Panc1 (cell line): ENCODE data around the gene LATS1. TPM values are rescaled to one million over a fixed set of nuclear protein-coding genes. Genes with fewer than 3 reads are reported as not detected.

ENCODE experiments used
- ATAC-seq: fragments of 200-7000 bp; cut with Tn5 transposase; 2 replicates; pipeline ENCODE4 v1.9.1; 2020; ENCODE audit warnings: mild to moderate bottlenecking, moderate library complexity
- BruUV-seq: library from RNA; stranded (reverse); fragments of 400-500 nt; replicated peaks from 2 replicates; lab custom pipeline; 2021; lab: Mats Ljungman, UMichigan
- CTCF ChIA-PET: fragments of 300-600 bp; sonication (Branson Sonifier 250); formaldehyde crosslinking; loops from one replicate; lab custom pipeline; 2022; ENCODE audit warnings: antibody characterized with exemption; lab: Charles Lee
- POLR2A ChIA-PET: fragments of 300-600 bp; sonication (Branson Sonifier 250); formaldehyde crosslinking; loops from one replicate; lab custom pipeline; 2022; ENCODE audit warnings: antibody characterized with exemption; lab: Charles Lee
- DNase-seq: peaks from one replicate; pipeline ENCODE4 v3.0.0-alpha.2; 2010; ENCODE audit warnings: low read depth, low spot score
- H3K27ac ChIP-seq: 2 replicates; pipeline ENCODE4 v1.5.1; 2011; ENCODE audit warnings: mild to moderate bottlenecking, low read length, inconsistent platforms
- H3K27me3 ChIP-seq: fragments of 200-500 bp; sonication (Bioruptor generic); 2 replicates; pipeline ENCODE4 v1.6.0; 2014; ENCODE audit warnings: low read length, inconsistent platforms; ENCODE audit not compliant: control insufficient read depth, insufficient read depth
- H3K36me3 ChIP-seq: fragments of 200-500 bp; sonication (Bioruptor generic); 2 replicates; pipeline ENCODE4 v1.5.1; 2014; ENCODE audit warnings: inconsistent platforms, mild to moderate bottlenecking, low read length, moderate library complexity; ENCODE audit not compliant: control insufficient read depth, insufficient read depth
- H3K4me1 ChIP-seq: 2 replicates; pipeline ENCODE4 v1.5.1; 2011; ENCODE audit warnings: inconsistent platforms, mild to moderate bottlenecking, low read length, moderate library complexity; ENCODE audit not compliant: control insufficient read depth, insufficient read depth
- H3K4me3 ChIP-seq, 2 experiments: 2 replicates each; pipeline ENCODE4 v1.5.1; 2011 to 2012; ENCODE audit warnings: low read depth in 2 of 2, low read length in 2 of 2, mild to moderate bottlenecking in 2 of 2, inconsistent platforms in 1 of 2, moderate library complexity in 1 of 2
- H3K9me3 ChIP-seq: fragments of 200-500 bp; sonication (Bioruptor generic); 2 replicates; pipeline ENCODE4 v1.5.1; 2014; ENCODE audit warnings: low read depth, mild to moderate bottlenecking, inconsistent platforms, low read length, moderate library complexity; ENCODE audit not compliant: control insufficient read depth, insufficient read depth
- CTCF ChIP-seq: fragments of 450-650 bp; IDR thresholded peaks from 2 replicates; pipeline ENCODE4 v1.5.1; 2017; ENCODE audit warnings: mild to moderate bottlenecking
- POLR2AphosphoS5 ChIP-seq: IDR thresholded peaks from 2 replicates; pipeline ENCODE4 v1.6.1; 2012; ENCODE audit warnings: mild to moderate bottlenecking, low read depth, low read length, moderate library complexity
- SIN3A ChIP-seq: IDR thresholded peaks from 2 replicates; pipeline ENCODE4 v1.6.1; 2012; ENCODE audit warnings: low read depth, mild to moderate bottlenecking, low read length, moderate library complexity, borderline replicate concordance; ENCODE audit not compliant: insufficient read depth
- TCF7L2 ChIP-seq: IDR thresholded peaks from 2 replicates; pipeline ENCODE4 v1.6.1; 2011; ENCODE audit warnings: mild to moderate bottlenecking, low read depth, low read length, inconsistent platforms
- in situ Hi-C: cut with HindIII; loops from 2 replicates; pipeline ENCODE4 v1.10.0; 2016; ENCODE audit warnings: low sequenced_read_pairs, low pct_unique_long_range_greater_than_20kb
- intact Hi-C: fragments of 100-400 bp; cut with micrococcal nuclease; formaldehyde crosslinking; loops from one replicate; pipeline ENCODE4 v1.10.0; 2022; ENCODE audit not compliant: unreplicated experiment
- total RNA-seq: library from RNA; stranded (reverse); gene quantifications from one replicate; pipeline ENCODE4 v1.2.1, GENCODE V29; 2021; ENCODE audit not compliant: unreplicated experiment
- TF ChIP-seq, protein P1 (sequence below), 2 experiments: IDR thresholded peaks; 2 replicates each; pipeline ENCODE4 v1.6.1; 2011 to 2012; ENCODE audit warnings: low read depth in 2 of 2, control low read depth in 1 of 2, low read length in 1 of 2, mild to moderate bottlenecking in 1 of 2, moderate library complexity in 1 of 2; ENCODE audit not compliant: insufficient read depth in 1 of 2

Gene LATS1
- total RNA-seq, 1 experiment from 2014 or later, result 36.0 TPM

- Histone ChIP-seq H3K27me3 (no peaks in the 10 kb centered on the region), H3K4me3 (no peak overlapping the region), H3K9me3 (no peaks in the 10 kb centered on the region), H3K27ac (no peak overlapping the region), H3K4me1 (no peaks in the 10 kb centered on the region), H3K36me3 (no peaks in the 10 kb centered on the region; the same call in 1 of the 2 replicates)
- DNase-seq (no peak), ATAC-seq (no peak)
- in situ Hi-C loops, result no loop called here
- no peak for TF ChIP-seq POLR2AphosphoS5
- no peak for TF ChIP-seq SIN3A
- TF ChIP-seq TCF7L2, result no peak
- TF ChIP-seq, protein P1, sequence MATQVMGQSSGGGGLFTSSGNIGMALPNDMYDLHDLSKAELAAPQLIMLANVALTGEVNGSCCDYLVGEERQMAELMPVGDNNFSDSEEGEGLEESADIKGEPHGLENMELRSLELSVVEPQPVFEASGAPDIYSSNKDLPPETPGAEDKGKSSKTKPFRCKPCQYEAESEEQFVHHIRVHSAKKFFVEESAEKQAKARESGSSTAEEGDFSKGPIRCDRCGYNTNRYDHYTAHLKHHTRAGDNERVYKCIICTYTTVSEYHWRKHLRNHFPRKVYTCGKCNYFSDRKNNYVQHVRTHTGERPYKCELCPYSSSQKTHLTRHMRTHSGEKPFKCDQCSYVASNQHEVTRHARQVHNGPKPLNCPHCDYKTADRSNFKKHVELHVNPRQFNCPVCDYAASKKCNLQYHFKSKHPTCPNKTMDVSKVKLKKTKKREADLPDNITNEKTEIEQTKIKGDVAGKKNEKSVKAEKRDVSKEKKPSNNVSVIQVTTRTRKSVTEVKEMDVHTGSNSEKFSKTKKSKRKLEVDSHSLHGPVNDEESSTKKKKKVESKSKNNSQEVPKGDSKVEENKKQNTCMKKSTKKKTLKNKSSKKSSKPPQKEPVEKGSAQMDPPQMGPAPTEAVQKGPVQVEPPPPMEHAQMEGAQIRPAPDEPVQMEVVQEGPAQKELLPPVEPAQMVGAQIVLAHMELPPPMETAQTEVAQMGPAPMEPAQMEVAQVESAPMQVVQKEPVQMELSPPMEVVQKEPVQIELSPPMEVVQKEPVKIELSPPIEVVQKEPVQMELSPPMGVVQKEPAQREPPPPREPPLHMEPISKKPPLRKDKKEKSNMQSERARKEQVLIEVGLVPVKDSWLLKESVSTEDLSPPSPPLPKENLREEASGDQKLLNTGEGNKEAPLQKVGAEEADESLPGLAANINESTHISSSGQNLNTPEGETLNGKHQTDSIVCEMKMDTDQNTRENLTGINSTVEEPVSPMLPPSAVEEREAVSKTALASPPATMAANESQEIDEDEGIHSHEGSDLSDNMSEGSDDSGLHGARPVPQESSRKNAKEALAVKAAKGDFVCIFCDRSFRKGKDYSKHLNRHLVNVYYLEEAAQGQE (IDR thresholded peaks at IDR 0.05; ENCODE audit: insufficient read depth in 1 of 2, low read depth in 2 of 2, low read length in 1 of 2), result no peak
- no peak for TF ChIP-seq CTCF
- intact Hi-C loops, result no loop called here
- ChIA-PET CTCF (no interaction called here), POLR2A (no interaction called here)
- no TSS peak for BruUV-seq
These were observed 88.9 kb downstream of the LATS1 start for GRCh38 chr6:149628875-149629510.

DNA sequence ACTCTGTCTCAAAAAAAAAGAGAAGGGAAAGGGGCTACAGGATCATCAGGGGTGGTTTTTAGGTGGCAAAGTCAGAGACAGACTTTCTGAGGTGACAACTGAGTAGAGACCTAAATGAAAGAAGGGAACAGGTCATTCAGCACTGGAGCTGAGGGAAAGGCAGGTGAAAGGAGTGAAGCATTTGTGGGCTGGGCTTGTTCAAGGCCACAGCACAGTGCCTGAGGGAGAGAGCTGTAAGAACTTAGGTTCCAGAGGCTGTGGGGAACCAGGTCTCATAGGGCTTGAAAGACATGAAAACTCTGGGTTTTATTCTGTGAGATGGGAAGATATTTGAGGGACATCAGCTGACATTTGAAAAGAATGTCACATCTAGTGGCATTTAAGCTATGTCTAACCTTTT lies 90.2 kb downstream of the LATS1 start:
- intact Hi-C loops, result no loop called here

More for the DNA sequence above, 90.2 kb downstream of the LATS1 start:
- no peaks in the 10 kb centered on the region for H3K9me3 ChIP-seq
- H3K4me1 ChIP-seq, result no peaks in the 10 kb centered on the region
- no peak for ATAC-seq
- ChIA-PET POLR2A (interaction anchor here (0.7 kb wide), 1 partner anchor 1762 kb away, joined by 3 read pairs; no protein-coding TSS in a partner anchor), CTCF (no interaction called here)
- in situ Hi-C loops, result no loop called here
- H3K27ac ChIP-seq, result no peak overlapping the region
- TF ChIP-seq SIN3A (no peak), CTCF (no peak), POLR2AphosphoS5 (no peak), TCF7L2 (no peak)
- TF ChIP-seq, protein P1 (IDR thresholded peaks at IDR 0.05; ENCODE audit: insufficient read depth in 1 of 2, low read depth in 2 of 2, low read length in 1 of 2), result no peak
- no peak overlapping the region for H3K4me3 ChIP-seq
- no peak for DNase-seq
- no peaks in the 10 kb centered on the region; the same call in 1 of the 2 replicates for H3K36me3 ChIP-seq
- BruUV-seq, result no TSS peak
- H3K27me3 ChIP-seq, result no peaks in the 10 kb centered on the region
